HG02973 (cell line): ENCODE results near the gene IMPDH2.

Experiments
- ATAC-seq: cut with Tn5 transposase; IDR thresholded peaks from one replicate; pipeline ENCODE4 v1.9.1; 2021; ENCODE audit warnings: moderate library complexity; ENCODE audit not compliant: unreplicated experiment

IMPDH2 gene

GRCh38 chr3:48984663-48985062, 44.5 kb downstream of the IMPDH2 start:
- ATAC-seq = no peak

GRCh38 chr3:48983096-48983495, 46.1 kb downstream of the IMPDH2 start:
- ATAC-seq = no peak

DNA sequence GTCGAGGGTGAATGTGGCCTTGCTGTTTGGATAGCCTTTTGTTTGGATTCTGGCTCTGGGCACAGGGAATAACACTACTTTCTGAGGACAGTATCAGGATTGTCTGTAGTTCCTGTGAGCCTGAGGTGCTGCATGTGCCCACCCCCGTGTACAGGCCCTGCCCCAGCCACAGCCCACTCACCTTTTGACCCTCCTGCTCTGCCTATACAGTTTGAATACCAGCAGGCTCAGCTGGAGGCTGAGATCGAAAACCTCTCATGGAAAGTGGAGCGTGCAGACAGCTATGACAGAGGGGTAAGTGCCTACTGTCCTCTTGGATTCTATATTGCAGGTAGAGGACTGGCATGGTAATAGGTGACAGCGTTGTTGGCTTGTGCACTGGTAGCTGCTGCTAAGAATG, 46.5 kb downstream of the IMPDH2 start:
- no peak for ATAC-seq

- no peak for ATAC-seq
Observed at GRCh38 chr3:48982016-48982415, 47.2 kb downstream of the IMPDH2 start.

GRCh38 chr3:48980295-48980694, 48.9 kb downstream of the IMPDH2 start:
- no peak for ATAC-seq

- ATAC-seq = no peak
Observed at GRCh38 chr3:48979451-48979850, 49.7 kb downstream of the IMPDH2 start.
